IPS DF 6.9 (cell line): Measurements from ENCODE around the gene ZNF511.

Experiments
- DNase-seq: peaks from one replicate; pipeline ENCODE4 v3.0.0-alpha.2; 2013; ENCODE audit warnings: low read depth, low spot score
- H3K27ac ChIP-seq: one replicate; pipeline ENCODE4 v1.5.1; 2013; ENCODE audit warnings: low read length, control low read depth
- H3K27me3 ChIP-seq: 2 replicates; pipeline ENCODE4 v1.6.1; 2013; ENCODE audit warnings: mild to moderate bottlenecking, low read length; ENCODE audit not compliant: control insufficient read depth, insufficient read depth
- H3K36me3 ChIP-seq: 2 replicates; pipeline ENCODE4 v1.6.1; 2013; ENCODE audit warnings: low read length; ENCODE audit not compliant: control insufficient read depth, insufficient read depth
- H3K4me1 ChIP-seq: 2 replicates; pipeline ENCODE4 v1.6.1; 2013; ENCODE audit warnings: low read length; ENCODE audit not compliant: control insufficient read depth, insufficient read depth
- H3K4me3 ChIP-seq: 2 replicates; pipeline ENCODE4 v1.5.1; 2013; ENCODE audit warnings: mild to moderate bottlenecking, low read length
- H3K9me3 ChIP-seq: 2 replicates; pipeline ENCODE4 v1.6.1; 2013; ENCODE audit warnings: low read length, inconsistent platforms; ENCODE audit not compliant: control insufficient read depth, insufficient read depth
- WGBS: extraction: QIAGEN DNeasy Blood & Tissue Kit; methylation state at CpG from one replicate; pipeline ENCODE4 v1.1.7; 2013; ENCODE audit warnings: mixed read lengths, missing lambda C conversion rate; ENCODE audit not compliant: insufficient read length, insufficient coverage; 5-methylcytosine and 5-hydroxymethylcytosine counted together

ZNF511 gene

DNA sequence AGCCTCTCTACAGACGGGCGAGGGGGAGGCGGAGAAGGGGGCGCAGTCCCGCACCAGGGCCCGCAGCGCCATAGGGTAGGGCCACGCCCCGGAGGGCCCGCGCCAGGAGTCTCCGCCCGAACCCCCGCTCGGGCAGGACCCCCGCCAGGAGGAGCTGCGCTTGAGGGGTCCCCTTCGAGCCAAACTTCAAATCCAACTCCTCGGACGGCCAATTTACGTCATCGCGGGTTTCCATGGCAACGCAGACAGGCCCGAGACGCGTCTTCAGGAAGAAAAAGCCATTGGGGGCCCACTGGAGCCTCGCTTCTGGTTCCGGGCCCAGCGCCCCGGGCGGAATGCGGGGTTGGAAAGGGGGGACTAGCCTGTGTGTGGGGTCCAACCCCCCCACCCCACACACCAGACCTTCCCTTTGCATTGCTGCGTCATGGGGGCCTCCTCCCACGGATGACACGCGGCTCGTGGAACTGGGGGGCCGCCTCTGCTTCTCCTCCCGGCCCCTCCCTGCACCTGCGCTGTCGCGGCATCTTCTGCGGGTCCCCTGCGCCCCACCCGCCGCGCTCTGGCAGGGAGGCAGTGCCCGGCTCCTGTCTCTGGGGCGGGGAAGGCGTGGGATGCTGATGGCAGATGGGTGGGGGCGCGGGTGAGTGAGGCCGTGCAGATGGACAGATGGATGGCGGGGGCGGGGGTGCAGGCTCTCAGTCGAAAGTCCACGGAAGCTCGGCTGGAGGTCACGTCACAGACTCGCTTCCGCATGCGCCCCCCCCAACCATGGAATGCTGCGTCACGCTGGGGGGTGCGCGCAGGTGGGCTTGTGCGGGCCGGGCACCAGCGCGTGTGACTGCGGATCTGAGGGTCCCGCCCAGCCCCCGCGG lies 26.8 kb downstream of the ZNF511 start:
- peaks cover 2% of the 10 kb centered on the region; the same call in 1 of the 2 replicates for H3K36me3 ChIP-seq
- H3K9me3 ChIP-seq = no peaks in the 10 kb centered on the region
- DNase-seq = no peak
- peak overlapping the region; percentile 31; the same call in 1 of the 2 replicates for H3K4me3 ChIP-seq
- WGBS = no CpG with 5 or more reads among the region's 75 CpGs
- H3K27ac ChIP-seq = no peak overlapping the region
- peaks cover 40% of the 10 kb centered on the region; the same call in 1 of the 2 replicates for H3K27me3 ChIP-seq
- H3K4me1 ChIP-seq = peaks cover 2% of the 10 kb centered on the region; the same call in 1 of the 2 replicates

DNA sequence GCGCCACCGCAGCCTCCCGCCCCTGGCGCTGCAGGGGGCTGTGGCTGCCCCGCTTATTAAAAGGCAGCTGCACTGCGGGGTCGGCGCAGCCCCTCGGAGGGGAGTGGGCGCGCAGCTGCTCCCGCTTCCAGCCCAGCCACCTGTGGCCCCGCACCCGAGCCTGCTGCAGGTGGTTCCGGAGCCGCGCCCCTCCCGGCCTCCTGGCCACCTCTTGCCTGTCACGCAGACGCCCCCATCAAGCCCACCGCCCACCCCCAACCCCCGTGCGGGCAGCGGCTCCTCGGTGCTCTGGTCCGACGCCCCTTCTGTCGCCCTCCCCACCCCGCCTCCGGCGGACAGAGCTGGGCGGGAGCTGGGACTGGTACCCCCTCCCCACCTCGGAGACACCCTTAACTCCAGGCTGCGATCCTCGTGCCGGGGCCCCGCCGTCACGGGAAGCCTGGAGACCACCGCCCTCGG lies 27.4 kb downstream of the ZNF511 start:
- peaks cover 2% of the 10 kb centered on the region; the same call in 1 of the 2 replicates for H3K4me1 ChIP-seq
- DNase-seq = no peak
- peaks cover 2% of the 10 kb centered on the region; the same call in 1 of the 2 replicates for H3K36me3 ChIP-seq
- peaks cover 40% of the 10 kb centered on the region; the same call in 1 of the 2 replicates for H3K27me3 ChIP-seq
- H3K4me3 ChIP-seq = no peak overlapping the region
- WGBS = no CpG with 5 or more reads among the region's 41 CpGs
- no peak overlapping the region for H3K27ac ChIP-seq
- H3K9me3 ChIP-seq = no peaks in the 10 kb centered on the region

DNA sequence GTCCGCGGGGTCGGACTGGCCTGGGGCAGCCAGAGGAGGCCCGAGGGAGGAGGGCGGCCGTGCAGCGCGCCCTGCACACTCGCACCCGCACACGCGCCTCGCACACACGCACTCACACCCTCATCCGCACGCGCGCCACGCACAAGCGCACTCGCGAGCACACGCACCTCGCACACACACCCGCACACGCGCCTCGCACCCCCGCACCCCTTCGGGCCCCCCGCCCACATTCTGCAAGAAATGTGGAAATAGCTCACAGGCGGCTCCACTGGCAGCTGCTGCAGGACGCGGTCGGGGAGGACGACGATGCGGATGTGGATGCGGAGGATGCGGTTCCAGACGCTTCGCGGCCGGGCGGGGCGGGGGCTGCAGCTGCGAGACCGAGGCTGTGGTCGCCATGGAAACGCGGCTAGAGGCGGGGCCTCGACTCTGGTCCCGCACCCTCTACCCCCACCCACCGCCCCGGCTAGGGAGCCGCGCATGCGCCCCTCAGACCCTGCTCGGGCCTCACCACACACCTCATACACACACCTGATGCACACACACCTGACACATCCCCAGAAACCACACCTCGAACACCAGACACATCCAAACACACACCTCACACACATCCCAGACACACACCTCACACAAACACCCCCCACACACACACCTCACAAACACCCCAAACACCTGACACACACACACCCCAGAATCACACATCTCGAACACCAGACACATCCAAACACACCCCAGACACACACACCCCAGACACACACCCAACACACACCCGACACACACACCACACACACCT lies 28.1 kb downstream of the ZNF511 start, which contains the start of gene CALY:
CALY (minus strand) TSS at position 320 of the 793 bp plus-strand sequence. CDS start 7,907 bp downstream, outside the sequence.
- DNase-seq = no peak
- H3K9me3 ChIP-seq = no peaks in the 10 kb centered on the region
- H3K27ac ChIP-seq = no peak within 1 kb of the TSS
- H3K27me3 ChIP-seq = peaks cover 40% of the 10 kb centered on the region; the same call in 1 of the 2 replicates
- H3K36me3 ChIP-seq = peaks cover 2% of the 10 kb centered on the region; the same call in 1 of the 2 replicates
- H3K4me3 ChIP-seq = no peak within 1 kb of the TSS
- peaks cover 2% of the 10 kb centered on the region; the same call in 1 of the 2 replicates for H3K4me1 ChIP-seq
- WGBS = no CpG with 5 or more reads among the region's 63 CpGs

DNA sequence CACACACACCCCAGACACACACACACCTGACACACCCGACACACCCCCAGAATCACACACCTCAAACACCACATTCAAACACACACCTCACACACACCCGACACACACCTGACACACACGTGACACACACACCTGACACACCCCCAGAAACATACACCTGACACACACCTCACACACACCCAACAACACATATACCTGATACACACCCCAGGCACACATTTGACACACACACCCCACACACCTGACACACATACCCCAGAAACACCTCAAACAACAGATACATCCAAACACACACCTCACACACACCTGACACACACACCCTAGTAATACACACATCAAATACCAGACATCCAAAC lies 28.6 kb downstream of the ZNF511 start:
- DNase-seq = no peak
- WGBS = 100% methylated on average over 3 of the region's 3 CpGs
- H3K27ac ChIP-seq = no peak overlapping the region
- no peak overlapping the region for H3K4me3 ChIP-seq
- peaks cover 2% of the 10 kb centered on the region; the same call in 1 of the 2 replicates for H3K36me3 ChIP-seq
- H3K27me3 ChIP-seq = peaks cover 36% of the 10 kb centered on the region; the same call in 1 of the 2 replicates
- H3K4me1 ChIP-seq = peaks cover 2% of the 10 kb centered on the region; the same call in 1 of the 2 replicates
- H3K9me3 ChIP-seq = no peaks in the 10 kb centered on the region

DNA sequence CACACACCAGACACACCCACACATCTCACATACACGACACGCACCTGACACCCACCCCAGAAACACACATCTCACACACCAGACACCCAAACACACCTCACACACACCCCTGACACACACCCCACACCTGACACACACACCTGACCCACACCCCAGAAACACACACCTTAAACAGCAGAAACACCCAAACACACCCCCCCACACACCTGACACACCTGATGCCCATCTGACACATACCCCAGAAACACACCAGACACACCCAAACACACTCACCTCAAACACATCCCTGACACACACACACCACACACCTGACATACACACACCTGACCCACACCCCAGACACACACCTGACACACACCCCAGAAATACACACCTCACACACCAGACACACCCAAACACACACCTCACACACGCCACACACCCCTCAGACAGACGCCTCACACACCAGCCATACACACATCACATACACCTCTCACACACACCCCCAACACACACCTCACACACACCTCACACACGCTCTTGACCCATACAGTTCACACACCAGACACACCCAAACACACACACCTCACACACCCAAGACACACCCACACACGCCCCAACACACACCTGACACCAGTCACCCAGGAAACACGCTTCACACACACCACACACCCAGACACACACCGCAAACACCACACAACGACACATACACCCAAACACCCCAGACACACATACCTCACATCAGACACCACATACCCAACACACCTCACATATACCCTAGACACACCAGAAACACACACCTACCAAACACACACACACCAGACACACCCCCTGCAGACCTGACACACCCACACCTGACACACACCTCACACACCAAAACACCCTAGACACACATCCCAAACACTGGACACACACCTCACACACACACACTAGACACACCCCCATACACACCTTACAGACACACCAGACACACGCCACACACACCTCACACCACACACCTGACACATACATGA lies 29.7 kb downstream of the ZNF511 start:
- Histone ChIP-seq H3K4me1 (peaks cover 4% of the 10 kb centered on the region; the same call in 1 of the 2 replicates), H3K27ac (no peak overlapping the region), H3K36me3 (peaks cover 2% of the 10 kb centered on the region; the same call in 1 of the 2 replicates), H3K27me3 (peaks cover 30% of the 10 kb centered on the region; the same call in 1 of the 2 replicates), H3K4me3 (no peak overlapping the region), H3K9me3 (no peaks in the 10 kb centered on the region)
- no peak for DNase-seq
- 100% methylated on average over 9 of the region's 10 CpGs for WGBS

DNA sequence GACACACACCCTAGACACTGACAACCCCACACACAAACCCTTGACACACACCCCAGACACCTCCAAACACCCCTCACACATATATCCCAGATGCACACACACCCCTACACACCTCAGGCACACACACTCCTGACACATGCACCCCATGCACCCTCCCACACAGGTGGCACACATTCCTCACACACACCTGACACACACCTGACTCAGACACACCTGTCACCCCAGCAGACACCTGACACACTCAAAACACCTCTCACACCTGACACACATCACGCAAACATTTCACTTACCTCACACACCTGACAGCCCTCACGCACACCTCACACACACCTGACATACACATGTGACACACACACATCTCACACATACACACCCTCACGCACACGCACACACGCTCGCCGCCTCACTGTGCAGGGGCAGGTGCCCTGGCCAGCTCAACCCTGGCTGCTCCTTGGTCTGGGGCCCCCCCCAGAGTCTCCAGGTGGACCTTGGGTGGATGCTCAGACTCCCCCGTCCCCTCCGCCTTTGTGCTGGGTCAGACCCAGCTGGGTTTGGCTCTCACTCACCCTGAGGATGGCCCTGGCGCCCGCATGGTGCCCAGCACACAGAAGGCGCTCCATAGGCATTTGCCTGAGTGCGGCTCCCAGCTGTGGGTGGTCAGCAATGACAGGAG lies 31.1 kb downstream of the ZNF511 start:
- H3K27ac ChIP-seq = no peak overlapping the region
- H3K4me1 ChIP-seq = peaks cover 5% of the 10 kb centered on the region; the same call in 1 of the 2 replicates
- no peak overlapping the region for H3K4me3 ChIP-seq
- 100% methylated on average over 3 of the region's 13 CpGs for WGBS
- peaks cover 23% of the 10 kb centered on the region; the same call in 1 of the 2 replicates for H3K27me3 ChIP-seq
- no peaks in the 10 kb centered on the region for H3K9me3 ChIP-seq
- no peak for DNase-seq
- peaks cover 2% of the 10 kb centered on the region; the same call in 1 of the 2 replicates for H3K36me3 ChIP-seq

DNA sequence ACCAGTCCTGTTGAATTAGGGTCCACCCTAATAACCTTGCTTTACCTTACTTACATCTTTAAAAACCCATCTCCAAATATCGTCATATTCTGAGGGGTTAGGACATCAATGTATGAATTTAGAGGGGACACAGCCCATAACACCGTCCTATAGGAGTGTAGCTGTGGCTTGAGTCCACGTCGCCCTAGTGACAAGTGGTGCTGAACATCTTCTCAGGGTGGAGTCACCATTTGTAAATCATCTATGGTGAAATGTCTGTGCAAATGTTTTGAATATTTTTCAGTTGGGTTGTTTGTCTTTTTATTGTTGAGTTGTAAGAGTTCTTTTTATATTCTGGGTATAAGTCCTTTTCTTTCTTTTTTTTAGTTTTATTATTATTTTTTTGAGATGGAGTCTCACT lies 33.3 kb downstream of the ZNF511 start:
- Histone ChIP-seq H3K27ac (no peak overlapping the region), H3K27me3 (peaks cover 5% of the 10 kb centered on the region; the same call in 1 of the 2 replicates), H3K4me3 (no peak overlapping the region), H3K4me1 (0 out of 2 replicates have a peak, but pooled peaks cover 3% of the 10 kb centered on the region), H3K36me3 (no peaks in the 10 kb centered on the region), H3K9me3 (no peaks in the 10 kb centered on the region)
- no CpG with 5 or more reads among the region's 4 CpGs for WGBS
- DNase-seq = no peak

DNA sequence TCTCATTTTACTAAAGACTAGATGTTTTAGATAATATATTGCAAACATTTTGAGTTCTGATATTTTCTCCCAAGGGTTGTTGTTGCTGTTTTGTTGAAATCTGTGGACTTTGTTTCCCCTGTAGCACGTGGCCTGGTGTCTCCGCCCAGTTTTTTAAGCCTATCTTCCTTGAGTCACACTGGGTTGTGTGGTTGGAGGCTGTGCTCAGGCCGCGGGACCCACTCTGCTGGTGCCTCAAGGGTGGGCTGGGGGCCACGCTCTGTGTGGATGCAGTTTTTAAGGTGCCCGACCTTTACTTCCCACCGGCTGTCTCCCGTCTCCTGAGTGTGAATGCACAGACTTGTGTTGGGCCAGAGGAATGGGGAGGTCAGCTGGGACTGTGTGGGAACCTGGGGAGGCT lies 34.2 kb downstream of the ZNF511 start:
- DNase-seq = no peak
- H3K4me1 ChIP-seq = 0 out of 2 replicates have a peak, but pooled peaks cover 3% of the 10 kb centered on the region
- no peaks in the 10 kb centered on the region for H3K36me3 ChIP-seq
- WGBS = no CpG with 5 or more reads among the region's 8 CpGs
- H3K9me3 ChIP-seq = no peaks in the 10 kb centered on the region
- no peak overlapping the region for H3K27ac ChIP-seq
- H3K27me3 ChIP-seq = no peaks in the 10 kb centered on the region
- no peak overlapping the region for H3K4me3 ChIP-seq

DNA sequence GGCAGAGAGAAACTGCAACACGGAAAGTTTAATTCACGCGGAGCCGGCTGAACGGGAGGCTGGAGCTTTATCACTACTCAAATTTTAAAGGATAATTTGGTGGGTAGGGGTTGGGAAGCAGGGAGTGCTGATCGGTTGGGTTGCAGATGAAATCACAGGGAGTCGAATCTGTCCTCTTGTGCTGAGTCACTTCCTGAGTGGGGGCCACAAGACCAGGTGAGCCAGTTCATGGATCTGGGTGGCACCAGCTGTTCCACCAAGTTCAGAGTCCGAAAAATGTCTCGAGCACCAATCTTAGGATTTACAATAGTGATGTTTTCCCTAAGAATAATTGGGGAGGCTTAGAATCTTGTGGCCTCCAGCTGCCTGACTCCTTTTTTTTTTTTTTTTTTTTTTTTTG lies 34.8 kb downstream of the ZNF511 start:
- no CpG with 5 or more reads among the region's 9 CpGs for WGBS
- no peak overlapping the region for H3K27ac ChIP-seq
- no peaks in the 10 kb centered on the region for H3K27me3 ChIP-seq
- H3K9me3 ChIP-seq = no peaks in the 10 kb centered on the region
- no peak overlapping the region for H3K4me3 ChIP-seq
- 0 out of 2 replicates have a peak, but pooled peaks cover 3% of the 10 kb centered on the region for H3K4me1 ChIP-seq
- H3K36me3 ChIP-seq = no peaks in the 10 kb centered on the region
- DNase-seq = no peak
